MM.1S (cell line): ENCODE measurements around the gene KSR1.
"Not testable (repeated sequence)": the region's sequence is repeated elsewhere in the genome, so short reads cannot be mapped to it uniquely, and the experiment has no call there.

Source experiments
- DNase-seq: peaks from one replicate; pipeline ENCODE4 v3.0.0-alpha.2; 2015
- H2AFZ ChIP-seq: fragments of 300-600 bp; sonication (generic); 2 replicates; pipeline ENCODE4 v1.6.0; 2016; ENCODE audit warnings: antibody characterized with exemption, low read length
- H3F3A ChIP-seq: fragments of 300-600 bp; sonication (generic); 2 replicates; pipeline ENCODE4 v1.6.1; 2016; ENCODE audit warnings: mild to moderate bottlenecking, antibody characterized with exemption, low read length, moderate library complexity, mixed read lengths; ENCODE audit not compliant: insufficient read depth
- H3K27ac ChIP-seq: fragments of 300-600 bp; sonication (generic); 2 replicates; pipeline ENCODE4 v1.5.1; 2016; ENCODE audit warnings: mild to moderate bottlenecking, low read length
- H3K27me3 ChIP-seq: fragments of 300-600 bp; sonication (generic); replicated peaks from 2 replicates; pipeline ENCODE4 v1.6.0; 2016; ENCODE audit warnings: low read length; ENCODE audit not compliant: insufficient read depth
- H3K36me3 ChIP-seq: fragments of 300-600 bp; sonication (generic); replicated peaks from 2 replicates; pipeline ENCODE4 v1.6.1; 2016; ENCODE audit warnings: mild to moderate bottlenecking, low read length, mixed read lengths; ENCODE audit not compliant: insufficient read depth
- H3K4me1 ChIP-seq: fragments of 300-600 bp; sonication (generic); 2 replicates; pipeline ENCODE4 v1.6.1; 2016; ENCODE audit warnings: low read length, mixed read lengths
- H3K4me2 ChIP-seq: fragments of 300-600 bp; sonication (generic); 2 replicates; pipeline ENCODE4 v1.6.0; 2016; ENCODE audit warnings: low read depth, low read length
- H3K4me3 ChIP-seq: fragments of 300-600 bp; sonication (generic); 2 replicates; pipeline ENCODE4 v1.5.1; 2016; ENCODE audit warnings: low read length, mixed read lengths
- H3K79me2 ChIP-seq: fragments of 300-600 bp; sonication (generic); 2 replicates; pipeline ENCODE4 v1.6.1; 2016; ENCODE audit warnings: mixed run types, low read length, mixed read lengths
- H3K9ac ChIP-seq: fragments of 300-600 bp; sonication (generic); 2 replicates; pipeline ENCODE4 v1.6.1; 2016; ENCODE audit warnings: low read length, mixed read lengths
- H3K9me2 ChIP-seq: fragments of 300-600 bp; sonication (generic); replicated peaks from 2 replicates; pipeline ENCODE4 v1.6.1; 2016; ENCODE audit warnings: mild to moderate bottlenecking, low read length, mixed read lengths; ENCODE audit not compliant: insufficient read depth
- H3K9me3 ChIP-seq: fragments of 300-600 bp; sonication (generic); replicated peaks from 2 replicates; pipeline ENCODE4 v1.6.1; 2016; ENCODE audit warnings: mild to moderate bottlenecking, low read length, mixed read lengths; ENCODE audit not compliant: insufficient read depth
- H4K20me1 ChIP-seq: fragments of 300-600 bp; sonication (generic); 2 replicates; pipeline ENCODE4 v1.6.1; 2016; ENCODE audit warnings: mild to moderate bottlenecking, low read length, moderate library complexity, mixed read lengths; ENCODE audit not compliant: insufficient read depth
- EZH2 ChIP-seq: fragments of 300-600 bp; sonication (generic); optimal IDR thresholded peaks from 2 replicates; pipeline ENCODE3; 2017; ENCODE audit warnings: low read depth, mild to moderate bottlenecking, antibody characterized with exemption, low read length, mixed read lengths
- EZH2phosphoT487 ChIP-seq: fragments of 300-600 bp; sonication (generic); IDR thresholded peaks from 2 replicates; pipeline ENCODE4 v1.6.1; 2018; ENCODE audit warnings: antibody characterized with exemption, low read length
- TF ChIP-seq, protein P1 (sequence below): fragments of 300-600 bp; sonication (generic); IDR thresholded peaks from 2 replicates; pipeline ENCODE4 v1.5.1; 2016; ENCODE audit warnings: antibody characterized with exemption, low read length, mixed read lengths

Gene KSR1

DNA sequence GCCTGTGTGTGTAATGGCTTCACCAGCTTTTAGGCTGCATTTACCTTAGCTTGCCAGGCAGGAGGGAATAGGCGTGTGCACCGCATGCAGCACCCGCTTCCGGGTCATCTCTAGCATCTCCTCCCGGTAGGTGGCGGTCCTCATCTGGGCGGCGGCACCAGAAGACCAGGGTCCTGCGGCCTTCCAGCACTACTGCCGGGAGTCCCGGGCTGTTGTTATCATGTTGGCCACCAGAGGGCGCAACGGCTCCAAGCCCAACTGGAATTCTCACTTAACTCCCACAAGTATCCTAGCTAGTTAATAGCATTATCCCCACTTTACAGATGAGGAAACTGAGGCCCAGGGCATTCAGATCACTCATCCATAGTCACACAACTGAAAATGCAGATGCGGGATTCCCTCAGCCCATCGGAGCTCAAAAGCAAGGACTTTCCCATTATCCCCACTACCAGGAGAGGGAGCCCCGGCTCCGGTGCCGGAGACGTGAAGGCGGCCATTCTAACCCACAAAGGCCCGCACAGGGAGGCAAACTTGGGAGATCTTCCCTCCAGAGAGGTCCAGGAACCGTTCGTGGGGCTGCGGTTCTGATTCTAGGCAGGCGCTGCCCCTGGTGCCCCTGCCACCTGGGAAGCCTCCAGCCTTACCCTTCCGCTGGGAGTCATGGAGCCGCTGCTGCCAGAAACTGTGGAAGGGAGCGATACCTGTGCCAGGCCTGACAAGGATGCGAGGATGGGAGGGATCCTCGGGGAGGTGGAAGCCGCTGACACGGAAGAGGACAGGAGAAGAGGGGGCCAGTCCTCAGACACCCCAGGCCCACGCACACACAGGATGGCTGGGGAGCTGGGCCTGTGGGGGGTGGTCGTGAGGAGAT, 198.6 kb downstream of the KSR1 start:
- no peak overlapping the region for H3K27ac ChIP-seq

DNA sequence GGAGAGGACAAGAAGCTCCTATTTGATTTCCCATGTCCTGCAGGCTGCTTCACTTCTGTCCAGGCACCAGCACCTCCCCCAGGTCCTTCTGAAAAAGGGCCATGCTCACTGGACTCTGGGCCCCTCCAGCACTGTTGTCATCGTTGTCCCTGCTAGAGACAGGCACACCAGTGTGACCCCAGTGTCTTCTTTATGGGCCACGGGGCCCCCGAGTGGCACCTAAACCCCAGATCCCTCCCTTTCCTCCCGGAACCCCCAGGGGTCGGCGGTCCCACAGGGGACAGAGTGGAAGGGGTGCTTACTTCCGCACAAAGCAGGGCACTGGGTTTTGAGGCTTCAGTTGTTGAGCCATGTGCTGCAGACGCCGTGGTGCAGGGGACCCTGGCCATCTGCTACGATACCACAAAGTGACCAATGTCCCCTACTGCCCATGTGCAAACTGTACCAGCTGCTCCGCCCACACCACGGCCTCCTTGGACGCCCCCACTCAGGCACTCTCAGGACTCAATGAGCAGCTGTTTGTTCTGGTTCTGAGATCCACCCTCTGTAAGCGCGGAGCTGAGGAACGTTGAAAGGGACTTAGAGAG, 199.4 kb downstream of the KSR1 start:
- not testable (repeated sequence) for H3K36me3 ChIP-seq, H4K20me1 ChIP-seq, H3K9ac ChIP-seq, H3K4me3 ChIP-seq, H3K27me3 ChIP-seq, H3K4me2 ChIP-seq, H3K9me3 ChIP-seq, H2AFZ ChIP-seq, H3K4me1 ChIP-seq, H3F3A ChIP-seq, H3K9me2 ChIP-seq, H3K79me2 ChIP-seq, H3K27ac ChIP-seq, DNase-seq

More for the DNA sequence above, 198.6 kb downstream of the KSR1 start:
- H4K20me1 ChIP-seq, result no peaks in the 10 kb centered on the region
- no peaks in the 10 kb centered on the region for H3F3A ChIP-seq
- no peaks in the 10 kb centered on the region for H3K4me1 ChIP-seq
- DNase-seq, result peak; percentile 78
- peak overlapping the region; percentile 61 for H2AFZ ChIP-seq
- H3K9me3 ChIP-seq, result no peaks in the 10 kb centered on the region
- H3K9ac ChIP-seq, result no peak overlapping the region
- no peaks in the 10 kb centered on the region for H3K36me3 ChIP-seq
- H3K27me3 ChIP-seq, result no peaks in the 10 kb centered on the region; the same call in 1 of the 2 replicates
- no peak overlapping the region for H3K4me3 ChIP-seq
- no peaks in the 10 kb centered on the region for H3K9me2 ChIP-seq
- no peak overlapping the region for H3K4me2 ChIP-seq
- TF ChIP-seq, protein P1, sequence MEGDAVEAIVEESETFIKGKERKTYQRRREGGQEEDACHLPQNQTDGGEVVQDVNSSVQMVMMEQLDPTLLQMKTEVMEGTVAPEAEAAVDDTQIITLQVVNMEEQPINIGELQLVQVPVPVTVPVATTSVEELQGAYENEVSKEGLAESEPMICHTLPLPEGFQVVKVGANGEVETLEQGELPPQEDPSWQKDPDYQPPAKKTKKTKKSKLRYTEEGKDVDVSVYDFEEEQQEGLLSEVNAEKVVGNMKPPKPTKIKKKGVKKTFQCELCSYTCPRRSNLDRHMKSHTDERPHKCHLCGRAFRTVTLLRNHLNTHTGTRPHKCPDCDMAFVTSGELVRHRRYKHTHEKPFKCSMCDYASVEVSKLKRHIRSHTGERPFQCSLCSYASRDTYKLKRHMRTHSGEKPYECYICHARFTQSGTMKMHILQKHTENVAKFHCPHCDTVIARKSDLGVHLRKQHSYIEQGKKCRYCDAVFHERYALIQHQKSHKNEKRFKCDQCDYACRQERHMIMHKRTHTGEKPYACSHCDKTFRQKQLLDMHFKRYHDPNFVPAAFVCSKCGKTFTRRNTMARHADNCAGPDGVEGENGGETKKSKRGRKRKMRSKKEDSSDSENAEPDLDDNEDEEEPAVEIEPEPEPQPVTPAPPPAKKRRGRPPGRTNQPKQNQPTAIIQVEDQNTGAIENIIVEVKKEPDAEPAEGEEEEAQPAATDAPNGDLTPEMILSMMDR, result peak; percentile 92
- TF ChIP-seq EZH2 (no peak), EZH2phosphoT487 (no peak)
- no peaks in the 10 kb centered on the region for H3K79me2 ChIP-seq

DNA sequence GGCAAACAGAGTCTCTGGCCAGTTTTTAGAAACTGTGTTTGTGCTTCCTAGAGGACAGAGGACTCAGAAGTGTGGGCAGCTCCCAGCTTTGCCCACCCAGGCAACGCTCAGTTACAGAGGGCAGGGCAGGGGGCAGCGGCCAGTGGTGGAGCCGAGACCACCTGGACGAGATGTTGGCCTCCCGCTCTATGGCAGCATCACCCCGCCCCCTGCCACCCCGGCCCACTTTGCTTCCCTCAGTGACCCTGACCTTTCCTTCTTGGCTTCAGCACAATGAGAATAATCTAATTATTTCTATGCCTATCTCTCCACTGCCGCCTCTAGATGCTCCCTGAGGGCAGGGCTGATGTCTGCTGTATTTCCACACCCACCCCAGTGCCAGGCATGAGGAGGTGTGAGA, 200.4 kb downstream of the KSR1 start:
- not testable (repeated sequence) for H3K9me3 ChIP-seq, H3K4me3 ChIP-seq, H3K9me2 ChIP-seq, H3K79me2 ChIP-seq, H3F3A ChIP-seq, H3K36me3 ChIP-seq, H3K9ac ChIP-seq, H3K27me3 ChIP-seq, H4K20me1 ChIP-seq, H3K27ac ChIP-seq, H2AFZ ChIP-seq, DNase-seq, H3K4me2 ChIP-seq, H3K4me1 ChIP-seq

DNA sequence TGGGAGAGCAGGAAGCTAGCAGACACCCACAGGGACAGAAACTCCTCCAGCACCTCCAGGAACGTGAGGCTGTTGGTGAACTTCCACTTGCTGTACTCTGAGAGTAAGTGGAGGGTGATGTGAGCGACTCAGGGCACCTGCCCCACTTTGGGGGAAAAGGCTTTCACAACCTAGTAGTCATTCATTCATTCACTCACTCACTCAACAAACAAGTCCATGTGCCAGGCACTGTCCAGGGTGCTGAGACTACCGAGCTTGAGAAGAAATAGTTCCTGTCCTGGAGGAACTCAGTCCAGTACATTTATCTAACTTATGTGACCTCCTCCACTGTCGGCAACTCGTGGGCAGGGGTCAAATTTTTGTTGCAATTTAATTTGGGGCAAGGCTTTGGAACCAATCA, 201.4 kb downstream of the KSR1 start:
- H3K4me2 ChIP-seq, result no peak overlapping the region
- DNase-seq, result peak; percentile 16
- no peaks in the 10 kb centered on the region for H3K36me3 ChIP-seq
- no peaks in the 10 kb centered on the region for H3K9me2 ChIP-seq
- H2AFZ ChIP-seq, result no peak overlapping the region
- no peak overlapping the region for H3K9ac ChIP-seq
- no peak overlapping the region for H3K4me3 ChIP-seq
- no peaks in the 10 kb centered on the region for H3F3A ChIP-seq
- H3K4me1 ChIP-seq, result no peaks in the 10 kb centered on the region
- TF ChIP-seq EZH2phosphoT487, result no peak
- TF ChIP-seq, protein P1, result no peak
- TF ChIP-seq EZH2, result no peak
- H4K20me1 ChIP-seq, result no peaks in the 10 kb centered on the region
- H3K9me3 ChIP-seq, result no peaks in the 10 kb centered on the region
- H3K27ac ChIP-seq, result no peak overlapping the region
- no peaks in the 10 kb centered on the region; the same call in 1 of the 2 replicates for H3K27me3 ChIP-seq
- no peaks in the 10 kb centered on the region for H3K79me2 ChIP-seq
